HL-60/S4 treated with retinoic acid at 250 ng/mL for 4 days and 3 days (cell line): ENCODE data around the gene FAXDC2.
"Not testable (repeated sequence)": the region's sequence is repeated elsewhere in the genome, so short reads cannot be mapped to it uniquely, and the experiment has no call there.

ENCODE experiments used
- in situ Hi-C: fragments of 300-500 bp; cut with MboI; formaldehyde crosslinking; loops from 2 replicates; pipeline ENCODE4 v1.7.0; 2022; ENCODE audit warnings: low sequenced_read_pairs

Gene FAXDC2

GRCh38 chr5:154862766-154863165 lies 12.4 kb upstream of the FAXDC2 start:
- in situ Hi-C loops = no loop called here

- in situ Hi-C loops = no loop called here
Observed at GRCh38 chr5:154861946-154862345, 11.5 kb upstream of the FAXDC2 start.

- in situ Hi-C loops = no loop called here
Observed at GRCh38 chr5:154860765-154861164, 10.4 kb upstream of the FAXDC2 start.

GRCh38 chr5:154860123-154860522 lies 9.7 kb upstream of the FAXDC2 start:
- in situ Hi-C loops = no loop called here

GRCh38 chr5:154858972-154859871 lies 8.8 kb upstream of the FAXDC2 start:
- in situ Hi-C loops = no loop called here

- in situ Hi-C loops = no loop called here
Observed at GRCh38 chr5:154858297-154858971, 8.0 kb upstream of the FAXDC2 start, which contains the start of gene CNOT8. Gene CNOT8, plus strand, starts transcription at chr5:154858627. Its CDS starts 4,652 bp downstream, at chr5:154863279.

- in situ Hi-C loops = no loop called here
Observed at GRCh38 chr5:154857530-154858296, 7.3 kb upstream of the FAXDC2 start.

GRCh38 chr5:154851351-154851750 lies 948 bp upstream of the FAXDC2 start:
- in situ Hi-C loops = no loop called here

- in situ Hi-C loops = no loop called here
Observed at GRCh38 chr5:154849791-154850201, 607 bp downstream of the FAXDC2 start.

GRCh38 chr5:154849264-154849785 lies 1.1 kb downstream of the FAXDC2 start:
- in situ Hi-C loops = no loop called here

GRCh38 chr5:154844809-154845208 lies 5.6 kb downstream of the FAXDC2 start:
- in situ Hi-C loops = no loop called here

GRCh38 chr5:154842689-154843530 lies 7.5 kb downstream of the FAXDC2 start:
- in situ Hi-C loops = no loop called here

GRCh38 chr5:154841273-154841661 lies 9.1 kb downstream of the FAXDC2 start:
- in situ Hi-C loops = no loop called here

GRCh38 chr5:154840435-154841272 lies 9.7 kb downstream of the FAXDC2 start:
- in situ Hi-C loops = no loop called here

GRCh38 chr5:154837009-154837901 lies 13.1 kb downstream of the FAXDC2 start:
- in situ Hi-C loops = no loop called here

- in situ Hi-C loops = no loop called here
Observed at GRCh38 chr5:154836225-154836624, 14.2 kb downstream of the FAXDC2 start.

- in situ Hi-C loops = not testable (repeated sequence)
Observed at GRCh38 chr5:154835701-154836052, 14.7 kb downstream of the FAXDC2 start.

- in situ Hi-C loops = no loop called here
Observed at GRCh38 chr5:154834053-154834452, 16.4 kb downstream of the FAXDC2 start.
